NCI-H2029 treated with DMSO at 0.1 percent for 48 hours (cell line): ENCODE results near the gene PKP3.
A peak's percentile ranks its signal among the peaks of the same experiment; 100 is the strongest.
"Not testable (repeated sequence)": the region's sequence is repeated elsewhere in the genome, so short reads cannot be mapped to it uniquely, and the experiment has no call there.

Experiments used
- DNase-seq: peaks from one replicate; lab custom pipeline; 2025; lab: John Stamatoyannopoulos, UW

Gene PKP3

GRCh38 chr11:394034-394857, at the start of gene PKP3:
TSS of gene PKP3 (plus strand) at chr11:394209. CDS start at chr11:394293, 84 bp downstream.
- peak; percentile 49 for DNase-seq

DNA sequence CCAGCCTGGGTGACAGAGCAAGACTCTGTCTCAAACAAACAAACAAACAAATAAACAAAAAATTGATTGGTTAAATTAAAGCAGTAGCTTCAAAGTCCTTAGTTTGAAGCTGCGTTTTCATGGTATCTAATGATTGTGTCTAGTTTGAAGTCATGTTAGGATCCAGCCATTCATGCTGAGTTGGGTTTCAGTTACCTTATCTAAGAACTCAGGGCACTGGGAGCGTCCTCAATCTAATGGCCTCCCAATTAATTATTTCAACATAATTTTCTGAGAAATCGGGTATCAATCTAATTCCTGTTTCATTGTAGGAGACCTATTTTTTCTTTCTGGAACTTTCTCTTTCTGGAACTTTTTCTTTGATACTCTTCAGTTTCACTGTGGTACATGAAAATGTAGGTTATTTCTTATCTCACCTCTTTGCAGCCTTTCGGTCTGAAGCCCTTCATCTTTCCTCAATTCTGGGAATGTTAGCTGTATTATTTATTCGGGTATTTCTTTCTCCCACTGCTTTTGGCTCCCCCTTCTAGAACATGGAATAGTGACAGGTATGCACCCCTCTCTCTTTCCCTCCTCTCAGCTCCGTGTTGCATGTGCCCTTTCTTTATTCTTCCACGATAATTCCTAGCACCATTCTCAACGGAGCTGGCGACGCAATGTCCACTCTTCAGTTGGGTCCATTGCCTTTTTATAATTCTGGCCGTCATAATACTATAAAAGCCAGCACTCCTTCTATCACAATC, 49.0 kb upstream of the PKP3 start:
- no peak for DNase-seq

- no peak for DNase-seq
These were observed 47.5 kb upstream of the PKP3 start for GRCh38 chr11:346529-346928.

GRCh38 chr11:349270-349954, 44.6 kb upstream of the PKP3 start:
- DNase-seq = not testable (repeated sequence)

DNA sequence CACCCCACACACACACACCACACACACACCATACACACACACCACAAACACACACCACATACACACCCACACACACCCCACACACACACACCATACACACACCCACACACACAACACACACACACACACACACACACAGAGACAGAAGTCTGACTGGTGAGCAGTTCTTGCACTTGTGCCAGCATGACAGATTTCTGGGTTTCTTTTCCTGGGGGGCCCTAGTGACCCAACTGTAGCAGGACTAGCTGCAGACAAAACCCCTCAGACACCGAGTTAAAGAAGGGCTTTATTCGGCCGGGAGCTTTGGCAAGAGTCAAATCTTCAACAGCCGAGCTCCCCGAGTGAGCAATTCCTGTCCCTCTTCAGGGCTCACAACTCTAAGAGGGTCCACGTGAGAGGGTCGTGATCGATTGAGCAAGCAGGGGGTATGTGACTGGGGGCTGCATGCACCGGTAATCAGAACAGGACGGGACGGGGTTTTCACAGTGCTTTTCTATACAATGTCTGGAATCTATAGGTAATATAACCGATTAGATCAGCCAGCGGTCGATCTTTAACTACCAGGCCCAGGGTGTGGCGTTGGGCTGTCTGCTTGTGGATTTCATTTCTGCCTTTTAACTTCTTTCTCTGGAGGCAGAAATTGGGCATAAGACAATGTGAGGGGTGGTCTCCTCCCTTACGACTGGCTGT, 43.8 kb upstream of the PKP3 start:
- not testable (repeated sequence) for DNase-seq

GRCh38 chr11:350723-351255, 43.2 kb upstream of the PKP3 start:
- DNase-seq = no peak

- no peak for DNase-seq
These were observed 42.6 kb upstream of the PKP3 start for GRCh38 chr11:351411-351810.

GRCh38 chr11:352456-353031, 41.5 kb upstream of the PKP3 start:
- no peak for DNase-seq

DNA sequence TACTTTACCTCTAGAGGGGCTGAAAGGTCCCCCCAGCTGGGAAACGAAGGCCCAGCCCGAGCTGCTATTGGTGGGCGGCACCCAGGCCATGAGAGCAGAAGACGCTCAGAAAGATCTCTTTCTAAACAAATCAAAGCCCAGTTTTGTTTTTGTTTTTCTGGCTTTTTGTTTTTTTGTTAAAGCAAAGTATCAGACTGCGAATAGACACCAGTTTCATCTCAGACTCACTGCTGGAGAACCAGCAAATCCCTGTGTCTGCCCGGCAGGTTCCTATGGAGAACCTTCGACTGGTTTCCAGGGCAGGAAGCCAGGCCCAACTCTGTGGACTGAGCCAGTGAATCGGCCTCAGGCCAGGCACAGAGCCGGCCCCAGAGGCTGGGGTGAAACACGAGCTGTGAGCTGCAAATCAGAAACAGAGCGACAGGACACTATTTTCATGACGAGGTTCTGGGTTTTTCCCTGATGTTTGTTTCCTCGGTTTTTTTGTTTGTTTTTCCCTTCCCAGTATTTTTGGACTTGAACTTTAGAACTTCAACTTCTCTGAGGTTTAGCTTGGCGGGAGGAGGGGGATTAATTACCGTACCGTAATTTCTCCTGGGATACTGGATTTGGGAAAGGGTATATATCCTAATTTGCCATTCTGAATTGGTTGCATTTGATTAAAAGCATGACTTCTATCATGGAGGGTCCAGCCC, 40.7 kb upstream of the PKP3 start:
- DNase-seq = no peak

- peak; percentile 27 for DNase-seq
These were observed 38.2 kb upstream of the PKP3 start for GRCh38 chr11:355581-356458.

DNA sequence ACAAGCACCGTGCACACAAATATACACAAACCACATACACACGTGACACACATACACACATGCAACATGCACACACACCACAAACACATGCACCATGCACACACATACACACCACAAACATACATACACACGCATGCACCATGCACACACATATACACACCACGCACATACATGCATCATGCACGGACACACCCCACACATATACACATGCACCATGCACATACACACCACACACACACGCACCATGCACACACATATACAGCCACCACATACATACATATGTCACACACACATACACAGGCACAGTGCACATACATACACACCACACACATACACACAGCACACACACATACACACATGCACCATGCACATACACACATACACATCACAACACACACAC, 37.4 kb upstream of the PKP3 start:
- no peak for DNase-seq

- DNase-seq = no peak
These were observed 36.4 kb upstream of the PKP3 start for GRCh38 chr11:357582-357981.

- no peak for DNase-seq
These were observed 35.7 kb upstream of the PKP3 start for GRCh38 chr11:358129-358800.

DNA sequence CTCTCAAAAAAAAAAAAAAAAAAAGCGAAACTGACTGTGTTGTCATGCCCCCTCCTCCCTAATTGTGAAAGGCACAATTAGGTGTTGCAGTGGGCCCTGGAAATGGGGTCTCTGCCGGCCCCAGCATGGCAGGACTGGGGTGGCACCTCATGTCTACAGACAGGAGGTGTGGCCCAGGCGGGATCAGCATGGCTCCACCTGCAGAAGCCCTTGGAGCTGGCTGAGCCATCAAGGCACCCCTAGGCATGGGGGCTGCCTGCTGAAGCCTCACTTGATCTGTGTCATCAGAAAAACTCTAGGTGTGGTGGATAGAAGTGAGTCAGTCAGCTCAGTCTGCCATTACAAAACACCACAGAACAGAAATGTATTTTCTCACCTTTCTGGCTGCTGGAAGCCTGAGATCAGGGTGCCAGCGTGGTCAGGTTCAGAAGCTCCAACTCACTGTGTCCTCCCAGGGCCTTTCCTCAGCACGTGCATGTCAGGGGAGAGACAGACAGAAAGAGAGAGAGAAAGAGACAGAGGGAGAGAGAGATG, 34.8 kb upstream of the PKP3 start:
- no peak for DNase-seq

DNA sequence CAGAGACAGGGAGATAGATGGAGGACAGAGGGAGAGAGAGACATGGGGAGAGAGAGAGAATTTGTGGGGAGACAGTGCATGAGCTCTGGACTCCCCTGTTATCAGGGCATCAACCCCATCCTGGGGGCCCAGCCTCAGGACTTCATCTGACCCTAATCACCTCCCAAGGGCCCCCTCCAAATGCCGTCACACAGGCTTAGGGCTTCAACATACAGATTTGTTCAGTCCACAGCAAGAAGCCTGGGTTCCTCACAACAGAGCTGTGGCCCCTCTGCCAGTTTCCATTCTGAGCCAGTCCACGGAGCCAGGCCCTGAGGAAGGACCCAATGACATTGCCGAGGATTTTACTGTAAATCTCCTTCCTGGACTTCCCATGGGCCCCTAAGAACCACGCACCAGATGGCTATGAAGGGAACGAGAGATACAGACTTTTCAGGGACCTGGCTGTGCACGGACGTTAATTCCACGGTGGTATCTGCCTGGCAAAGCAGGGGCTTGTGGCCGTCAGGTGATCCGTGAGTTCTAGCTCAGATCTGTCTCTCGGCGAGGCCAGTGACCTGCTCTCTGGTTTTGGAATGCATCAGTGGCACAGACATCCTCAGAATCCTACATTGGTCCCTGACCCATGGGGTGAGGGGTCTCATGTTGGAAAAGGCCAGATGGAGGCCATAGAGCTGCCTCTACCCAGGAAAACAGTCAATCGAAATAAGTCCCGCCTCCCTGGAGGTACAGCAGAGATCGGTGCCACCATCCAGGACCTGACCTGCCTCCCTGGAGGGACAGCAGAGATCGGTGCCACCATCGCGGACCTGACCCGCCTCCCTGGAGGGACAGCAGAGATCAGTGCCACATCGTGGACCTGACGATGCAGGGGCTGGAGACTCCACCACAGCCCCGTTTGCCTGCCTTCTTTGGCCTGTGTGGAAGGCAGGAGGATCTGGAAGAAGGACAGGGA, 33.4 kb upstream of the PKP3 start:
- no peak for DNase-seq

DNA sequence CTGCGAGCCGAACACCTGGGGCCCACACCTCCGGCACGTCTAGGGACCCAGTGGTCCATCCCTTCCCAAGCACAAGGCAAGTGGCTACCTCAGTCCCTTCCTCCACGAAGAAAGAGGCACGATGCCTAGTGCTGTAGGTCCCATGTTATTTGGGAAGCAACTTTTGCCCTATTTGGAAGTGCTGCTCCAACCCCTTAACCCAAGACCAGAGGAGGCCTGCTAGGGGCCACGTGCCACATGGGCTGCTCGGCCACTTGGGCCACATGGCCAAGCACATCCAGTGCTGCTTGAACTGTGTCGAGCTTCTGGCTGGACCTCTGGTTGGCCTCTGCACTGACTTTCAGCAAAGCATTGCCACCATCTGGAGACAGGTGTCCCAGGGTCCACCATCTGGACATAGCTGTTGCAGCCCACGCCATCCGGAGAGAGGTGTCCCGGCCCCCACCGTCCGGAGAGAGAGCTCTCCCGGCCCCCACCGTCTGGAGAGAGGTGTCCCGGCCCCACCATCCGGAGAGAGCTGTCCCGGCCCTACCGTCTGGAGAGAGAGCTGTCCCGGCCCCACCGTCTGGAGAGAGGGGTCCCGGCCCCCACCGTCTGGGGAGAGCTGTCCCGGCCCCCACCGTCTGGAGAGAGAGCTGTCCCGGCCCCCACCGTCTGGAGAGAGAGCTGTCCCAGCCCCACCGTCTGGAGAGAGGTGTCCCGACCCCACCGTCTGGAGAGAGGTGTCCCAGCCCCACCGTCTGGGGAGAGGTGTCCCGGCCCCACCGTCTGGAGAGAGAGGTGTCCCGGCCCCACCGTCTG, 31.2 kb upstream of the PKP3 start:
- DNase-seq = no peak

DNA sequence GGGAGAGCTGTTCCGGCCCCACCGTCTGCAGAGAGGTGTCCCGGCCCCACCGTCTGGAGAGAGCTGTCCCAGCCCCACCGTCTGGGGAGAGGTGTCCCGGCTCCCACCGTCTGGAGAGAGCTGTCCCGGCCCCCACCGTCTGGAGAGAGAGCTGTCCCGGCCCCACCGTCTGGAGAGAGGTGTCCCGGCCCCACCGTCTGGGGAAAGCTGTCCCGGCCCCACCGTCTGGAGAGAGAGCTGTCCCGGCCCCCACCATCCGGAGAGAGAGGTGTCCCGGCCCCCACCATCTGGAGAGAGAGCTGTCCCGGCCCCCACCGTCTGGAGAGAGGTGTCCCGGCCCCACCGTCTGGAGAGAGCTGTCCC, 30.6 kb upstream of the PKP3 start:
- DNase-seq = not testable (repeated sequence)
